HG03097 (cell line): ENCODE results near the gene NKX6-2.

Experiments used
- ATAC-seq: cut with Tn5 transposase; IDR thresholded peaks from one replicate; pipeline ENCODE4 v1.9.1; 2021; ENCODE audit not compliant: unreplicated experiment, low FRiP score

NKX6-2 gene

DNA sequence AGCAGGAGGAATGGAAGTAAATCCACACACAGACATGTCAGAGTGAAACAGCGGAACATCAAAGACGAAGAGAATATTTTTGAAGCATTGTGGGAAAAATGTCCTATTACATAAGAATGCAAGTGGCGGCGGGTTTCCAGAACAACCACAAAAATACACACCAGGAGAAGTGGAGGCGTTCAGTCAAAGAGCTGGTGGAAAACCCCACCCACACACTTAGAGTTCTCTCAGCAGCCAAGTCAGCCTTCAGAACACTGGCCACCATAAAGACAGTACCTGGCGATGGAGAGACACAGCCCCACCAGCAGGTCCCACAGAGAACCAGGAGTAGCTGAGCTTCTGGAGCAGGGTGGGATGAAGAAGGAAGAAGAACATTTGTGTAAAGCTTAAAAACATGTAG, 23.7 kb downstream of the NKX6-2 start:
- no peak for ATAC-seq

DNA sequence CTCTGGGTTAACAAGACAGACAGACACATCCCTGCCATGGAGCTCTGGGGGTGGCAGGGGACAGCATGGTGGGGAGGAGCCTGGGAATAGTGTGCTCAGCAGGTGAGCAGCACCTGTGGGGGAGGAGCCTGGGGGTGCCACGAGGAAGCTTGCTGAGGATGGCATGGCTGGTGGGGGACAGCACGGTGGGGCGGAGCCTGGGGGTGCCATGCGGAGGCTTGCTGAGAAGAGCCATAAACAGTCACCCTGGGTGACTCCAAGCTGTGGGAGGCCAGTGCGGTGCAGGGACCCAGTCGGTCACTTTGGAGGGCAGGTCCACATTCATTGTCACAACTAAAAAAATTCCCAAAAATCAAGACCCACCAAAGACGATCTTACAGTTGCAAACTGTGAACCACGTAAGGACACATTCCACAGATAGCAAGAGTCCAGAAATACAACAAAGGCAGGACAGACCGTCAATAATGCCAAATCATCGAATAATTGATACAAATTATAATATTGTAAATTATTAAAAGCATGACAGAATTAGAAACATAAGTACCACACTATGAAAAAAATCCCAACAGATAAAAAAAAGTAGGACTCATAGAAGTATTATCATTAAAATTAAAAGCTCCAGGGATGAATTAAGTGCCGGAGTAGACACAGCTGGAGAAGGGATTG, 24.4 kb downstream of the NKX6-2 start:
- no peak for ATAC-seq

DNA sequence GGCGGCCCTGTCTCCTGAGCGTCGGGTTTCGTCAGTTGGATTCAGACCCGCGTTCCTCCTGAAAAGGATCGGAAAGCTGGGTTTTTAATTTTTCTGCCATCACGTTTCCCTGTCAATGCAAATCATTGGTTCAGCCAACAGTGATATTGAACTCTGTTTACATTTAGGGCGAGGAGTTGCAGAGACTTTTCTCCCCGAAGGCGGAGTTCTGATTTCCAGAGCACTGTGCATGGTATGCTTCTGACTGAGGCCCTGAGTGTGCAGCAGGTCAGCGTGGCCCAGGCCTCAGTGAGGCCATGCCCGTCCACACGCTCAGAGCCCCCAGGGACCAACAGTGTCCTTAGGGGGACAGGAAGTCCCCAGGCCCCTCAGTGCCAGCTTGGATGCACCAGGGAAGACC, 27.1 kb downstream of the NKX6-2 start:
- no peak for ATAC-seq

DNA sequence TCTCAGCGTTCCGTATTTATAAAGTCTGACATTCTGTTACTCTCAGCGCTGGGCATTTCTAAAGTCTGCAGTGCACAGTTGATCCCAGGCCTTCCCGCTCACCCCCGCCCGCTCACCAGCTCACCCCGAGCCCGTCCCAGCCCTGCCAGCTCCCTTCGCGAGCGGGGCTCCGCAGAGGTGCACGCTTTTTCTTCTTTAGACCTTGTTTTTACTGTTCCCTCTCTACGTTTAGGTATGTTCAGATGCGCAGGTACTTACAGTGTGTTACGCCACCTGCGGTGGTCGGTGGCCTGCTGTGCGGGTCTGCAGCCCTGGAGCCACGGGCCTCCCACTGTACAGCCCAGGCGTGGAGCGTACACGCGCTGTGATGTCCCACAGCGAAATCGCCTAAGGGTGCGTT, 28.8 kb downstream of the NKX6-2 start:
- ATAC-seq = no peak

DNA sequence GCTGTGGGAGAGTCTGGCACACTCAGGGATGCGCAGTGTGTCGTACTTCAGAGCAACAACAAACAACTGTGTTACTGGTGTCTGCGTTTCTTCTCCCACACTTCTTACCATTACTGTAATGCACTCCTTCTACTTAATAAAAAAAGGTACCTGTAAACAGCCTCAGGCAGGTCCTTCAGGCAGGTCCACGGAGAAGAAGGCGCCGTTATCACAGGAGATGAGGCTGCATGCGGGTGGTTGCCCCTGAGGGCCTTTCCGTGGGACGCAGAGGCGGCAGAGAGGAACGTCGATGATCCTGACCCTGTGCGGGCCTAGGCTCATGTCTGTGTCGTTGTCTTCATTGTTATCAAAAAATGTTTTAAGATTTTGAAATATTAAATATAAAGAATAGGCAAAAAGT, 29.4 kb downstream of the NKX6-2 start:
- no peak for ATAC-seq

DNA sequence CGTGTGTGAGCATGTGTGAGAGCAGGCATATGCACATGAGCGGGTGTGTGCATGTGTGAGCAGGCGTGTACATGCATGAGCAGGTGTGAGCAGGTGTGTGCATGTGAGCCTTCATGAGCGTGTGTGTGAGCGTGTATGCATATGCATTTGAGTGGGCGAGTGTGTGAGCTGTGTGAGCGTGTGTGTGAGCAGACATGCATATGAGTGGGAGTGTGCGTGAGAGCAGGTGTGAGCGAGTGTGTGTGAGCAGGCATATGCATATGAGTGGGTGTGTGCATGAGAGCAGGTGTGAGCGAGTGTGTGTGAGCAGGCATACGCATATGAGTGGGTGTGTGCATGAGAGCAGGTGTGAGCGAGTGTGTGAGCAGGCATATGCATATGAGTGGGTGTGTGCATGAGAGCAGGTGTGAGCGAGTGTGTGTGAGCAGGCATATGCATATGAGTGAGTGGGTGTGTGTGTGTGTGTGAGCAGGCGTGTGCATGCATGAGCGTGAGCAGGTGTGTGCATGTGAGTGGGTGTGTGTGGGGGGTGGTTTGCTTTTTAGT, 30.7 kb downstream of the NKX6-2 start:
- no peak for ATAC-seq

DNA sequence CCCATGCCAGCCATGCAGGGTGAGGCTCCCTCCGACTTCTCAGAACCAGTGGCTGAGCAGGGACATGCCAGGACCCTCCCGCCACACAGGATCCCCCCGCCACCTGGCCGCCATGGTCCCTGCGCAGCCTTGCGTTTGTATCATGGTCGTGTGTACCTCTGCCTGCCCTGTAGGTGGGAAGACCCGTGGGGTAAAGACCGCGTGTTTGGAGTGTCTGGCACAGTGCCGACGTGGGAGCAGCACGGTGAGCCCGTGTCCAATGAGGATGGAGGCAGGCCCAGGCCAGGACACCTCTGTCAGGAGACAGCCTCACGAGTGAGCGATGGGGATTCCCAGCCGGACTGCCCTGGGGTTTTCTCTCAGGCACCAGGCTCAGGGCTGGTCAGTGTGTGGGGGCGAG, 31.9 kb downstream of the NKX6-2 start:
- ATAC-seq = no peak

DNA sequence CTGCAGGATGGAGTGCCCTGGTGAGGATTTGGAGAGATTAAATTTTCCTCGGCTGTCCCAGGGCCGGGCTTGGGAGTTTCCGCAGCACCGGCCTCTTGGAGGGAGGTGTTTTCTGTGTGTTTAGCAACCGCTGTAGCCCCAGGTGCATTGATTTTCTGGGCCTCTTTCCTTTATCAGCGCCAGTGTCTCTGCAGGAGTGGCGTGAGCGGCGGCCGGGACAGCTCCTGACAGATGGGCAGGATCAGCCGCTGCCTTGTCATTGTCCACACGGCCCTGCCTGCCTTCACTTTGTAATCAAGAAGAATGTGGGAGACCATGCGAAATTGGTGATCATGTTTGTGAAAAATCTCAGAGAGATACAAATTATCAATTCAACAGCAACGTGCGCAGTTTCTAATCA, 32.4 kb downstream of the NKX6-2 start:
- no peak for ATAC-seq

DNA sequence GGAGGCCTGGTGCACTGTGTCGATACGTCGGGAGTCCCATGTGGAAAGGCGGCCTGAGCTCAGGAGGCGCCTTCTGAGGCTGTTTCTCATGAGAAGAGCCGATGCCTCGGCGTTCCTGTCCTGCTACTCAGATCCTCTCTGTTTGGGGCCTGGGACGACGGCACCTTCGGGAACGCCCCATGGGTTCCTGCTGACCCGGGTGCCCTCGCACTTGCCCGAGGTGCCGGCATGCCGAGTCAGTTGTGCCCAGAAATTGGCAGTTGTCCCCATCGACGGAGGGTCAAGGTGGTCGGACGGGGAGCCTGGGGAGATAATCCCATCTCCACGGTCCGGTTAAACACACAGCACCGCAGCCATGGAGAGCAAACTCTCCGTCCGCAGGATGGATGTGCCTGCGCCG, 33.0 kb downstream of the NKX6-2 start:
- no peak for ATAC-seq

DNA sequence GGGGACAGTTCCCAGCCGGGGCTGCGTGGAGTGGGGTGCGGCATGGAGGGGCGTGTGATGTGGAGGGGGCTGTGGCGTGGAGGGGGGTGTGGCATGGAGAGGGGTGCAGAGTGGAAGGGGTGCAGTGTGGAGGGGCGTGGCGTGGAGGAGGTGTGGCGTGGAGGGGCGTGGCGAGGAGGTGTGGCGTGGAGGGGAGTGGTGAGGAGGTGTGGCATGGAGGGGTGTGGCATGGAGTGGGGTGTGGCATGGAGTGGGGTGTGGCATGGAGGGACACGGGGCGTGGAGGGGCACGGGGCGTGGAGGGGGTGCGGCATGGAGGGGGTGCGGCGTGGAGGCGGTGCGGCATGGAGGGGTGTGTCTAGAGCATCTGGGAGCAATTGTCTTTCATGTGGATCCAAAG, 33.6 kb downstream of the NKX6-2 start:
- ATAC-seq = no peak

DNA sequence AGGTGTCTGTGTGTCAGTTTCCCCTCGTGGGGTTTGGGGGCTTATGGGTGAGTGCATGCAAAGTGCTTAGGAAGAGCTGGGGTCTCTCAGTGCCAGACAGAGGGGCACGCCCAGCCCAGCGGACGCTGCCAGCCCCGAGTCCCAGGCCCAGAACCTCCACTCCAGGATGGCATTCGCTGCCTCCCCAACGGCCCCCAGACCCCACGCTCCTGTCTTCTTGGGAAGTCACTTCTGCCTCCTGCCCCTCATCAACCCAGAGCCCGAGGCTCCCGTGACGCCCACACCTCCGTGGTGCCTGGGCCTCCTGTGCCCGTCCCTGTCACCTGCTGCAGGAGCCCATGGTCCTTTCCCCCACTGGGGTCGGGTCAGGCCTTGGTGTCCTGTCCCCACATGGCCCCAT, 35.0 kb downstream of the NKX6-2 start:
- ATAC-seq = no peak

DNA sequence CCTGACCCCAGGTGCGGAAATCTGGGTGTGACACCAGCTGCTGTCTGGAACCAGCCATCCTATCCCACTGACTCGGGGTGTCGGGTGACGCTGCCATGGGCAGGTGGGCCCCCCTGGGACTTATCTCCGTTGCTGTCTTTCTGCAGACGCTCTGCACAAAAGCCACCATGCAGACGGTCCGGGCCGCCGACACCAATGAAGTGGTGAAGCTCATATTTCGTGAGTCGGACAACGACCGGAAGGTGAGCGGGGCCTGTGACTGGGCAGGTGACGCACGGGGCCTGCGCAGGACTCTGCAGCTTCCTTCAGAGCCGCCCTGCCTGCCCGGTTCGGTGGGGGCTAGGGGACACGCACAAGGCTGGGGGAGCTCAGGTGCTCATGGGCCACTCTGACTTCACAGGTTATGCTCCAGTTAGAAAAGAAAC, 36.6 kb downstream of the NKX6-2 start:
- no peak for ATAC-seq

DNA sequence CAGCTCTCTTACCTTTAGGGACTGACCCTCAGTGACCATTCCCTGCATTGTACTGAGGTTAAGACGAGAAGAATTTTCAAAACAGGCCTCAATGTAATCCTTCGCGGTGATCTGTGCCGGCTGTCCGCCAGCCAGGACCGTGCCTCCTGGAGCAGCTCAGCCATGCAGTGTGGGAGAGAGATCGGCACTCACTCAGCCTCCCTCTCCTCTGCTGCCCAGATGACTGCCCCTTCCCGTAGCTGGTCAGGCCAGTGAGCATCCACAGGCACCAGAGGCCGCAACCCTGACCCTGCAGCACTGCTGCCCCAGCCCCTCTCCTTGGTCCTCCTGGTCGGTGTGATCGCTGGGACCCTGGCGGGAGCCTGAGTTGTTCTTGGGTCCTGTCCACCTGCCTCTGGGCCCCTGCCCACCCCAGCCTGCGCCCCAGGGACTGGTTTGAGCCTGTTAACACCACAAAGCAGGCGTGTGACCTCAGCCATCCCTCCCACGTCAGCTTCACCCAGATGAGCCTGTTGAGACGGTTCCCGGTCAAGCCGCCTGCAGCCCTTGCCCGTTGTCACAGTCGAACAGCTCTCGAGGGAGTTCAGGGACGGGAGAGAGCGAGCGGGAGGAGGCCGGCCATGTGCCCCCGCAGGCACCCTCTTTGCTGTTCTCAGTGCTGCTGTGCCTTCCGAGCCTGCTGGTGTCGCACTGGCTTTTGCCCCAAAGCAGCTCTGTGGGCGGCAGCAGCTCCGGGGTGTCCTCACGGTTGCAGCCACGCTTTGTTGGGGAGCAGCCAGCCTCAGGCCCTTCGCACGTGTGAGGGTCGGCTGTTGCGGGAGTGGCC, 37.2 kb downstream of the NKX6-2 start:
- ATAC-seq = no peak

DNA sequence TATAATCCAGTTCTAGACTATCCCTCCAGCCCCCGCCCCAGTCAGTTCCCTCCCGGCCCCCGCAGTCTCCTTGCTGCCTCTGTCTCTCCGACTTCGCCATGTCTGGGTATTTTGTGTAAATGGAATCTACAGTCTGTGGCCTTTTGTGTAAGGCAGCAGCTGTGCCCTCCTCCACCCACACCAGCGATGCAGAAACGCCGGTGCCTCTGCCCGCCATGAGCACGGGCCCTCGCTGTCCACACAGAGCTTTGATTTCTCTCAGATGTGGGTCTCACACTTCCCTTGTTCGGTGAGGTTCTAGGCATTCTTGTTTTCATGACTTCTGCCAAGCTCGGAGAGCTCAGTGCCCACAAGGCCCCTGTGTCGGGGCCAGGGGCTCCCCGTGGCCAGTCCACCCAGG, 37.8 kb downstream of the NKX6-2 start:
- no peak for ATAC-seq

DNA sequence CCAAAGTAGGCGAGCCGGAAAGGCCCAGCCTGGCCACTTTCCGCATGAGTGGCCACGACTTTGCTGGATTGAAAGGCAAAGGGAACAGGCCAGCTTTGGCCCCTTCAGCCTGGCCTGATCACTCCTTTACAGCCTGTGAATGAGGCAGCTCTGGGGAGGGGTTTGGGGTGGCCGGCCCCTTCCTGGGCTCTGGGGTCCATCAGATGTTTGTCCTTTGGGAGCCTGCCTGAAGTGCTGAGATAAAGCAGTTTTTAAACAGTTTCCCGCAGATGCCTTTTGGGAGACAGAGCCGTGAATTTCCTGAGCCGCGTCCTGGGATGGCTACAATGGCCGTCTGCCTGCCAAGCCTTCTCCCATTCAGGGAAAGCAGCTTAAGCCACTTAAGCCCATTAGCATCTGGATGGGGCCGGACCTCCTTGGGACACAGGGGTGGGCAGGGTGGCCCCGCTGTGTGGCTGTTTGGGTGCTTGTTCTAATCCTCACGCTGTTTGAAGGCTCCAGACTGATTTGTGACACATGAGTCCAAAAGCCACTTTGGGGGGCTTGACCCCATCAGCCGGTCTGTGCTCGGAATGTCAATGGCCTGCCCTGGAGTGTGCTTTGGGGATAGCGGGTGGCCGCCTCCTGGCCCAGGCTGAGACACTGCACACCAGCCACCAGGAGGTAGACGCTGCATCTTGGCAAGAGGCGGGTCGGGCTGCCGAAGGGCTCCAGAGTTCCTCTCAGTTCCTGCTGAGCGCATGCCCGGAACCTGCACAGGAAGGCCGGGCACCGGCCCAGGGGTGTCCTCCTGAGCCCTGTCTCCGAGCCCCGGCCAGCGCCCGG, 38.9 kb downstream of the NKX6-2 start:
- ATAC-seq = no peak

DNA sequence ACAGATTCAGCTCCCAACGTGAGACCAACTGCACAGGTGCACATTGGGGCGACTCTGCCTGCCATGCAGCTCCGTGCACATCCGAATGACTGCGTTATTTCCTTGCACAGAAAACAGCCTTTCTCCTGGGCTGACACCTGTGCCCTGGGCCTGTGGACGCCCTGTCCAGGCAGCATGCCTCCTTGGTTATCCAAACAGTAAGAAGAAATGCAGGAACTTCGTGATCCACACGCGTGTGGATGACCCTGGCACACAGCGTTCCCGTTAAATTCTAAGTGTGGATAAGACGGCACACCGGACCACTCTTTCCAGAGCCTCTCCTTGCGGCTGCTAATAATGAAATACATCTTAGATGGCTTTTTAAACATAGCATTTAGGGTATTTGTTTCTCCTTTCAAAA, 39.6 kb downstream of the NKX6-2 start:
- ATAC-seq = no peak

DNA sequence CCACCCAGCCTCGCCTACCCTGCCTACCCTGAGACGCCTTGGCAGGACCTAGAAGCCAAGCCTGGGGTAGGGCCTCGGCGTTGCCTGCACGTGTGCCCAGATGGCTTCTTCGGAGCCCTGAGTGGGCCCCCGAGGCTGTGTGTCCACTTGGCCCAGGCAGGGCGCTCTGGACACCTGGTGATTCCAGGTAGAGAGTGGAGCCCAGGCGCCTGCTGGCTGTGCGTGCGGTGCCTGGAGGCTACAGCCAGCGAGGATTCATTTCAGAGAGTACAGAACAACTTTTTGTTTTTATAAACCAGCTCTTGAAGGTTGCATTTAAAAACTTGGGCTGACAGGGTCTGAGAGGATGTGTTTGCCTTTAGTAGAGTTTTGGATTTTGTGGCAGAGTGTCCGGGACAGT, 40.0 kb downstream of the NKX6-2 start:
- ATAC-seq = no peak

DNA sequence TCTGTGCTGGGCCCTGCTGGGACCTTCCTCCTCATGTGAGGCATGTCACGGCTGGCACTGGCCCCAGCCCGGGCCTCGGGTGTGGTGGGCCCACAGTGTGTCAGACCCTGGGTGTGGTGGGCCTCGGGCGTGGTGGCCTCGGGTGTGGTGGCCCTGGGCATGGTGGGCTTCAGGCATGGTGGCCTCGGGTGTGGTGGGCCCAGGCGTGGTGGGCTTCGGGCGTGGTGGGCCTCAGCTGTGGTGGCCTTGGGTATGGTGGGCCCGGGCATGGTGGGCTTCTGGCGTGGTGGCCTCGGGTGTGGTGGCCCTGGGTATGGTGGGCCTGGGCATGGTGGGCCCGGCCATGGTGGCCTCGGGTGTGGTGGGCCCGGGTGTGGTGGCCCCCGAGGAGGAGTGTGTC, 40.4 kb downstream of the NKX6-2 start:
- ATAC-seq = no peak

DNA sequence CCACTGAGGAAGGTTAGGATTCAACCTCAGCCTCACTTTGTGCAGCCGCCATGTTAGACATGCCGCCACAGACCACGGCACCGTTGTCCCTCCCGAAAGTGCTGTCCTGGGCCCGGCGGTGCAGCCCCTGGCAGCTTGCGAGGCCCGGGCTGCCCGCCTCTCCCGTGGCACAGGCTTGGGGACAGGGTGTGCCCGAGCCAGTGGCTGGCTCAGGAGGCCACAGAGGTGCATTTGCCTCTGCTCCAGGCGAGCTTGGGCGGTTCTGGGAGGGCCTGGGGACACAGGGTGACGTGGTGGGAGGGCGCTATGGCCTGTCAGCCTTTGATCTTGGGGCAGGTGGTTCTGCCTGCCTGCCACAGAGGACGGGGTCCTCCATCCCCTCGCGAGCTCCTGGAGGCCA, 41.1 kb downstream of the NKX6-2 start:
- no peak for ATAC-seq

DNA sequence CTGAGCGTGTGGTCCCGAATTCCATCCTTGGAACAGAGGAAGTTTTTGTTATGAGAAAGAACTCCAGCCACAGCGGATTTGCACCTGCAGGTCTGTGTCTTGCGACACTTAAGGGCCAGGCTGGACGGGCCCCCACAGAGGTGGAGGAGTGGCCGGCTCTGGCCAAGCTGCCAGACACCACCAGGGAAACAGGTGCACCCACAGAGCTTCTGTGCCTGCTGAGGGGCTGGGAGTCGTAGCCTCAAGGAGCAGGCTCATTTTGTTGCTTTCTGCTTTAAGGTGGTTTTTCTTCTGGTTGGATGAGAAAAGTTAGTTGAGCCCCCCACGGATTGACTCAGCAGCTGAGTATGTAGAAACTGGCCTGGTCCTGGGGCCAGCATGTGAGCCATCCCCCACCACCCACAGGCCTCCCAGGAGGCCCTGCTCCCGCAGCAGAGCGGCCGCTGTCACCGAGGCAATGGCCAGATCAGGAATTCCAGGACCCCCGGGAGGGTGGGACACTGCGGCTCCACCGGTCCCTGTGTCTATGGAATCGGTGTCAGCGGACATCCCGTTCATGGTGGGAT, 41.9 kb downstream of the NKX6-2 start:
- no peak for ATAC-seq
